Nucleus accumbens (tissue), 56 donors: ENCODE data around the gene AIRE.
"Not testable (repeated sequence)": the region's sequence is repeated elsewhere in the genome, so short reads cannot be mapped to it uniquely, and the experiment has no call there.

Experiments
- DNase-seq, 56 donors: peaks; one replicate each; lab custom pipeline; 2025; lab: John Stamatoyannopoulos, UW

AIRE gene

GRCh38 chr21:44265734-44266270 is 19.9 kb upstream of the AIRE start:
- DNase-seq = no peak

- DNase-seq = peak in 2 of 56 donors; percentile 22 to 41
These were observed 18.0 kb upstream of the AIRE start for GRCh38 chr21:44267655-44268142.

GRCh38 chr21:44269090-44269489 is 16.6 kb upstream of the AIRE start:
- DNase-seq = no peak

- no peak for DNase-seq
These were observed 14.0 kb upstream of the AIRE start for GRCh38 chr21:44271558-44272283.

GRCh38 chr21:44272284-44272858 is 13.3 kb upstream of the AIRE start:
- no peak for DNase-seq

GRCh38 chr21:44273046-44273445 is 12.6 kb upstream of the AIRE start:
- no peak for DNase-seq

GRCh38 chr21:44275041-44275440 is 10.6 kb upstream of the AIRE start:
- no peak for DNase-seq

- DNase-seq = no peak
These were observed 6.1 kb upstream of the AIRE start for GRCh38 chr21:44279354-44280260.

- DNase-seq = no peak
These were observed 3.9 kb upstream of the AIRE start for GRCh38 chr21:44281801-44282200.

- no peak for DNase-seq
These were observed 3.3 kb upstream of the AIRE start for GRCh38 chr21:44282370-44282769.

- not testable (repeated sequence) for DNase-seq
These were observed 2.4 kb upstream of the AIRE start for GRCh38 chr21:44283211-44283785.

GRCh38 chr21:44283948-44284347 is 1.7 kb upstream of the AIRE start:
- no peak for DNase-seq

- DNase-seq = no peak
These were observed 525 bp downstream of the AIRE start for GRCh38 chr21:44286086-44286715.

- no peak for DNase-seq
These were observed 1.3 kb downstream of the AIRE start for GRCh38 chr21:44286716-44287632.

GRCh38 chr21:44288251-44289110 is 2.8 kb downstream of the AIRE start:
- no peak for DNase-seq

- no peak for DNase-seq
These were observed 3.8 kb downstream of the AIRE start for GRCh38 chr21:44289381-44290010.

GRCh38 chr21:44290327-44291077 is 4.8 kb downstream of the AIRE start:
- no peak for DNase-seq
